ENCODE data around the gene ATP6V0C. TPM values are rescaled to one million over a fixed set of nuclear protein-coding genes. Genes with fewer than 3 reads are reported as not detected.

The ATP6V0C gene
- total and polyA plus RNA-seq, 2 donors (not counting 1 experiment from before 2014, with no cell fraction given), result 118 to 176 TPM

DNA sequence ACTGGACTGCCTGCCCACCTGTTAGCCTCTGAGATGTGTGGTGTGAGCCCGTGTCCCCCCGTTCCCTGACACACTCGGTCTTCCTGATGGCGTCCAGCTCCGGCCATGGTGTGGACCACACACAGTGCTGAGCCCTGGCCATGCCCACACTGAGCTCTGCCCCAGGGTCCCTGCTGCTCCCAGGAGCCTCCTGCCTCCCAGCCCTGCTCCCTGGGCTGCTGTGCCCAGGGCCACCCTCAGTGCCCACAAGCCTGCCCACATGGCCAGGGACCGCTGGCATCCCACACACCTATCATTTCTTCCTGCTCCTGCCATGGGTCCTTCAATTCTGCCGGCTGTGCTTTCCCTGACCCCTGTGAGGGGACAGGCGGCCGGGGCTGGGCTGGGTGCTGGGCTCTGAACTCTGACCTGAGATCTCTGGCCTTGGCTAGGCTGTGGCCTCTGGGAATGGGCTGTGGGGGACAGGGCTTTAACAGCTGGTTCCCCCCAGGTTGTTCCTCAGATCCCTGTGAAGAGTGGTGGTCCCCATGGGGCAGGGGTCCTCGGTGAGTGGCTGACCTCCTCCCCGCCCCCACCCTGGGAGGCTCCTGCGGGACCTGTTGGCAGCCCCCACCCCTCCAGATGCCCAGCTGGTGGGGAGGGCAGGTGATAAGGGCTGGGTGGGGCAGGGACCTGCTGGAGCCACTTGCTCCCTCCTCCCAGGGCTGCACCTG, 13.5 kb downstream of the ATP6V0C start:
- H3K9ac ChIP-seq (ENCODE audit: low read length), result no peak overlapping the region
- POLR2A ChIA-PET, result interaction anchor here (0.8 kb wide), 1 partner anchor 10 kb away, joined by 4 read pairs; the partner anchor contains the start of gene PDPK1
- H3K4me3 ChIP-seq (ENCODE audit: control extremely low read depth in 1 of 5, extremely low read depth in 1 of 5, insufficient read depth in 1 of 5, low read depth in 2 of 5, low read length in 4 of 5), result no peak overlapping the region
- H4K20me1 ChIP-seq (ENCODE audit: control insufficient read depth, insufficient read depth, low read length, poor library complexity, severe bottlenecking), result peaks cover 16% of the 10 kb centered on the region
- H3K27ac Mint-ChIP-seq, result no peak overlapping the region
- peaks cover 68% of the 10 kb centered on the region for H3K79me2 ChIP-seq (ENCODE audit: control insufficient read depth, insufficient read depth, low read length)
- 100% methylated on average over 7 of the region's 12 CpGs for whole genome bisulfite sequencing (ENCODE audit: insufficient coverage)
- no peaks in the 10 kb centered on the region for H3K9me3 Mint-ChIP-seq (ENCODE audit: insufficient read depth)
- TF ChIP-seq EZH2 (IDR thresholded peaks at IDR 0.05; ENCODE audit: borderline replicate concordance, insufficient read depth, low read depth, low read length, poor library complexity, severe bottlenecking), result no peak
- TF ChIP-seq, protein P1, sequence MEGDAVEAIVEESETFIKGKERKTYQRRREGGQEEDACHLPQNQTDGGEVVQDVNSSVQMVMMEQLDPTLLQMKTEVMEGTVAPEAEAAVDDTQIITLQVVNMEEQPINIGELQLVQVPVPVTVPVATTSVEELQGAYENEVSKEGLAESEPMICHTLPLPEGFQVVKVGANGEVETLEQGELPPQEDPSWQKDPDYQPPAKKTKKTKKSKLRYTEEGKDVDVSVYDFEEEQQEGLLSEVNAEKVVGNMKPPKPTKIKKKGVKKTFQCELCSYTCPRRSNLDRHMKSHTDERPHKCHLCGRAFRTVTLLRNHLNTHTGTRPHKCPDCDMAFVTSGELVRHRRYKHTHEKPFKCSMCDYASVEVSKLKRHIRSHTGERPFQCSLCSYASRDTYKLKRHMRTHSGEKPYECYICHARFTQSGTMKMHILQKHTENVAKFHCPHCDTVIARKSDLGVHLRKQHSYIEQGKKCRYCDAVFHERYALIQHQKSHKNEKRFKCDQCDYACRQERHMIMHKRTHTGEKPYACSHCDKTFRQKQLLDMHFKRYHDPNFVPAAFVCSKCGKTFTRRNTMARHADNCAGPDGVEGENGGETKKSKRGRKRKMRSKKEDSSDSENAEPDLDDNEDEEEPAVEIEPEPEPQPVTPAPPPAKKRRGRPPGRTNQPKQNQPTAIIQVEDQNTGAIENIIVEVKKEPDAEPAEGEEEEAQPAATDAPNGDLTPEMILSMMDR (IDR thresholded peaks at IDR 0.05), result no peak
- H2AFZ ChIP-seq (ENCODE audit: insufficient read depth, low read depth, low read length, poor library complexity, severe bottlenecking), result no peak overlapping the region
- ATAC-seq (ENCODE audit: low read depth) (no peak), DNase-seq (no peak)
- peaks cover 22% of the 10 kb centered on the region for H3K4me1 Mint-ChIP-seq
- no peaks in the 10 kb centered on the region for H3K27me3 ChIP-seq (replicated peaks in 1 of 4; ENCODE audit: control extremely low read depth in 1 of 4, control insufficient read depth in 3 of 4, insufficient read depth in 4 of 4, low read length in 3 of 4)
- peaks cover 0 to 64% of the 10 kb centered on the region in 2 experiments for H3K36me3 ChIP-seq (replicated peaks in 1 of 2; ENCODE audit: control extremely low read depth in 1 of 2, control insufficient read depth in 1 of 2, extremely low read depth in 1 of 2, insufficient read depth in 2 of 2, low read length in 1 of 2)
- no peak overlapping the region for H3K27ac ChIP-seq (ENCODE audit: low read length in 2 of 2)
- no peak overlapping the region for H3K4me2 ChIP-seq (replicated peaks; ENCODE audit: low read depth, low read length, poor library complexity, severe bottlenecking)
- intact Hi-C loops (cut with micrococcal nuclease), result no loop called here
- H3K4me3 Mint-ChIP-seq, result no peak overlapping the region
- no peaks in the 10 kb centered on the region for H3K27me3 Mint-ChIP-seq
- peaks cover 8 to 9% of the 10 kb centered on the region in 2 donors for H3K4me1 ChIP-seq (ENCODE audit: control insufficient read depth in 2 of 2, insufficient read depth in 2 of 2, low read length in 2 of 2)
- H3K9me3 ChIP-seq (ENCODE audit: control extremely low read depth in 1 of 3, control insufficient read depth in 2 of 3, insufficient read depth in 1 of 3, low read length in 2 of 3), result no peaks in the 10 kb centered on the region
- CTCF ChIA-PET, result no interaction called here

GRCh38 chr16:2527784-2528100, 14.0 kb downstream of the ATP6V0C start:
- Mint-ChIP-seq H3K4me3 (no peak overlapping the region), H3K4me1 (peaks cover 22% of the 10 kb centered on the region), H3K27ac (no peak overlapping the region), H3K27me3 (no peaks in the 10 kb centered on the region), H3K9me3 (ENCODE audit: insufficient read depth) (no peaks in the 10 kb centered on the region)
- H4K20me1 ChIP-seq (ENCODE audit: control insufficient read depth, insufficient read depth, low read length, poor library complexity, severe bottlenecking), result peaks cover 16% of the 10 kb centered on the region
- H3K36me3 ChIP-seq (replicated peaks in 1 of 2; ENCODE audit: control extremely low read depth in 1 of 2, control insufficient read depth in 1 of 2, extremely low read depth in 1 of 2, insufficient read depth in 2 of 2, low read length in 1 of 2), result peaks cover 0 to 63% of the 10 kb centered on the region in 2 experiments
- ATAC-seq (ENCODE audit: low read depth), result no peak
- H3K79me2 ChIP-seq (ENCODE audit: control insufficient read depth, insufficient read depth, low read length), result peaks cover 64% of the 10 kb centered on the region
- no peaks in the 10 kb centered on the region for H3K27me3 ChIP-seq (replicated peaks in 1 of 4; ENCODE audit: control extremely low read depth in 1 of 4, control insufficient read depth in 3 of 4, insufficient read depth in 4 of 4, low read length in 3 of 4)
- no peak overlapping the region for H3K4me2 ChIP-seq (replicated peaks; ENCODE audit: low read depth, low read length, poor library complexity, severe bottlenecking)
- no peaks in the 10 kb centered on the region for H3K9me3 ChIP-seq (ENCODE audit: control extremely low read depth in 1 of 3, control insufficient read depth in 2 of 3, insufficient read depth in 1 of 3, low read length in 2 of 3)
- H3K27ac ChIP-seq (ENCODE audit: low read length in 2 of 2), result no peak overlapping the region
- no peak overlapping the region for H2AFZ ChIP-seq (ENCODE audit: insufficient read depth, low read depth, low read length, poor library complexity, severe bottlenecking)
- H3K4me1 ChIP-seq (ENCODE audit: control insufficient read depth in 2 of 2, insufficient read depth in 2 of 2, low read length in 2 of 2), result peaks cover 8 to 14% of the 10 kb centered on the region in 2 donors
- no peak for TF ChIP-seq EZH2 (IDR thresholded peaks at IDR 0.05; ENCODE audit: borderline replicate concordance, insufficient read depth, low read depth, low read length, poor library complexity, severe bottlenecking)
- TF ChIP-seq, protein P1 (IDR thresholded peaks at IDR 0.05), result no peak
- no peak for DNase-seq
- H3K9ac ChIP-seq (ENCODE audit: low read length), result no peak overlapping the region
- ChIA-PET CTCF (no interaction called here), POLR2A (no interaction called here)
- over 99% methylated on average over 24 of the region's 24 CpGs for WGBS (ENCODE audit: insufficient coverage)
- no peak overlapping the region for H3K4me3 ChIP-seq (ENCODE audit: control extremely low read depth in 1 of 5, extremely low read depth in 1 of 5, insufficient read depth in 1 of 5, low read depth in 2 of 5, low read length in 4 of 5)
- intact Hi-C loops (cut with micrococcal nuclease), result no loop called here
